Measurements from ENCODE around the gene TTC3. TPM values are rescaled to one million over a fixed set of nuclear protein-coding genes. Genes with fewer than 3 reads are reported as not detected.
A peak's percentile ranks its signal among the peaks of the same experiment; 100 is the strongest.

TTC3 gene
- total and polyA plus RNA-seq, 9 of the 15 experiments (the other 6 are each of a cell fraction or from before 2014, with no cell fraction given), result 17.5 to 92.0 (median 59.5) TPM

DNA sequence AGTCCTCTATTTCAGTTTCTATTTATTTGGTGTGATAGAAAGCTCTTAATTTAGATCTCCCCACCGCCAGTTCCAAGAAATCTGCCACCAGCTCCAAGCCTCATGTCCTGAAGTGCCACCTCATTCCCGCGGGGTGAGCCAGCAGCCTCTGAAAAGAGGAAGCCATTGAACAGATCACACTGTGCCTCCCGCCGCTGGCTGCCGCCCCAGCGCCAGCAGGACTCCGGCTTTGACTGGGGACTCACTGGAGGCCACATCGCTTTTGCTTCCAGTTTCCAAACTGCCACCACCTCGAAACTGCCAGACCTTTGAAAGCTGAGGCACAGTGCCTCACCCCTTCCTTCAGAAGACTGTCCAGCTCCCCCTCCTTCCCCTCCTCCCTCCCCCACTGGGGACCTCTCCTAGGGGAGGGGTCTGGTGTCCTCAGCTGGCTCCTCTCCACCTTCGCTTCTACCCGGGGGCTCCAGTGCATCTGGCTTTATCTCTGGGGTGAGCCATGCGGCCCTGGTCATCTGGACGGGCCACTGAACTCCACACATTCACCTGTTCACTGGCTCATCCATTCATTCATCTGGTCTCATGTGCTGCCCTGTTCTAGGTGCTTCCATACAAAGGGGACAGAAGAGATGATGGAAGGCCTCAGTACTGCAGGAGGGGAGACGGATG is 135.1 kb downstream of the TTC3 start (continued):
- peak; percentile 39 for TF ChIP-seq MAX (CRISPR knock-in tag; IDR thresholded peaks at IDR 0.05)
- TF ChIP-seq CXXC5 (CRISPR knock-in tag; IDR thresholded peaks at IDR 0.05), result no peak; the same call in 1 of the 2 replicates
- 0 out of 2 replicates have a peak, but pooled peaks have one; percentile 15 for TF ChIP-seq TSC22D4 (tag; IDR thresholded peaks at IDR 0.05)
- 0 out of 2 replicates have a peak, but pooled peaks have one; percentile 46 for TF ChIP-seq CC2D1A (IDR thresholded peaks at IDR 0.05)
- TF ChIP-seq ATF6 (CRISPR knock-in tag; IDR thresholded peaks at IDR 0.05), result 0 out of 2 replicates have a peak, but pooled peaks have one; percentile 38
- TF ChIP-seq RAD21 (CRISPR knock-in tag; conservative IDR thresholded peaks at IDR 0.05 in 1 of 2, IDR thresholded peaks at IDR 0.05 in 1 of 2), result peak in 1 of 2 experiments; percentile 44; a peak in 3 of 4 replicates
- no peak for TF ChIP-seq ZNF124 (CRISPR knock-in tag; IDR thresholded peaks at IDR 0.05)
- TF ChIP-seq SPI1 (IDR thresholded peaks at IDR 0.05; ENCODE audit: borderline replicate concordance, low read depth, low read length), result peak; percentile 98
- TF ChIP-seq, protein P1, sequence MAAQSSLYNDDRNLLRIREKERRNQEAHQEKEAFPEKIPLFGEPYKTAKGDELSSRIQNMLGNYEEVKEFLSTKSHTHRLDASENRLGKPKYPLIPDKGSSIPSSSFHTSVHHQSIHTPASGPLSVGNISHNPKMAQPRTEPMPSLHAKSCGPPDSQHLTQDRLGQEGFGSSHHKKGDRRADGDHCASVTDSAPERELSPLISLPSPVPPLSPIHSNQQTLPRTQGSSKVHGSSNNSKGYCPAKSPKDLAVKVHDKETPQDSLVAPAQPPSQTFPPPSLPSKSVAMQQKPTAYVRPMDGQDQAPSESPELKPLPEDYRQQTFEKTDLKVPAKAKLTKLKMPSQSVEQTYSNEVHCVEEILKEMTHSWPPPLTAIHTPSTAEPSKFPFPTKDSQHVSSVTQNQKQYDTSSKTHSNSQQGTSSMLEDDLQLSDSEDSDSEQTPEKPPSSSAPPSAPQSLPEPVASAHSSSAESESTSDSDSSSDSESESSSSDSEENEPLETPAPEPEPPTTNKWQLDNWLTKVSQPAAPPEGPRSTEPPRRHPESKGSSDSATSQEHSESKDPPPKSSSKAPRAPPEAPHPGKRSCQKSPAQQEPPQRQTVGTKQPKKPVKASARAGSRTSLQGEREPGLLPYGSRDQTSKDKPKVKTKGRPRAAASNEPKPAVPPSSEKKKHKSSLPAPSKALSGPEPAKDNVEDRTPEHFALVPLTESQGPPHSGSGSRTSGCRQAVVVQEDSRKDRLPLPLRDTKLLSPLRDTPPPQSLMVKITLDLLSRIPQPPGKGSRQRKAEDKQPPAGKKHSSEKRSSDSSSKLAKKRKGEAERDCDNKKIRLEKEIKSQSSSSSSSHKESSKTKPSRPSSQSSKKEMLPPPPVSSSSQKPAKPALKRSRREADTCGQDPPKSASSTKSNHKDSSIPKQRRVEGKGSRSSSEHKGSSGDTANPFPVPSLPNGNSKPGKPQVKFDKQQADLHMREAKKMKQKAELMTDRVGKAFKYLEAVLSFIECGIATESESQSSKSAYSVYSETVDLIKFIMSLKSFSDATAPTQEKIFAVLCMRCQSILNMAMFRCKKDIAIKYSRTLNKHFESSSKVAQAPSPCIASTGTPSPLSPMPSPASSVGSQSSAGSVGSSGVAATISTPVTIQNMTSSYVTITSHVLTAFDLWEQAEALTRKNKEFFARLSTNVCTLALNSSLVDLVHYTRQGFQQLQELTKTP (IDR thresholded peaks at IDR 0.05; ENCODE audit: low read depth in 1 of 2, partially characterized antibody in 2 of 2), result peak in 1 of 2 experiments; percentile 9
- peak; percentile 39; the same call in 1 of the 2 replicates for TF ChIP-seq PHF8 (IDR thresholded peaks at IDR 0.05; ENCODE audit: borderline replicate concordance, low read length)
